HG03135 (cell line): Measurements from ENCODE around the gene GOLPH3.
A peak's percentile ranks its signal among the peaks of the same experiment; 100 is the strongest.
"Not testable (repeated sequence)": the region's sequence is repeated elsewhere in the genome, so short reads cannot be mapped to it uniquely, and the experiment has no call there.

Experiments
- ATAC-seq: cut with Tn5 transposase; IDR thresholded peaks from one replicate; pipeline ENCODE4 v1.9.1; 2021; ENCODE audit warnings: mild to moderate bottlenecking, moderate library complexity; ENCODE audit not compliant: unreplicated experiment

The GOLPH3 gene

DNA sequence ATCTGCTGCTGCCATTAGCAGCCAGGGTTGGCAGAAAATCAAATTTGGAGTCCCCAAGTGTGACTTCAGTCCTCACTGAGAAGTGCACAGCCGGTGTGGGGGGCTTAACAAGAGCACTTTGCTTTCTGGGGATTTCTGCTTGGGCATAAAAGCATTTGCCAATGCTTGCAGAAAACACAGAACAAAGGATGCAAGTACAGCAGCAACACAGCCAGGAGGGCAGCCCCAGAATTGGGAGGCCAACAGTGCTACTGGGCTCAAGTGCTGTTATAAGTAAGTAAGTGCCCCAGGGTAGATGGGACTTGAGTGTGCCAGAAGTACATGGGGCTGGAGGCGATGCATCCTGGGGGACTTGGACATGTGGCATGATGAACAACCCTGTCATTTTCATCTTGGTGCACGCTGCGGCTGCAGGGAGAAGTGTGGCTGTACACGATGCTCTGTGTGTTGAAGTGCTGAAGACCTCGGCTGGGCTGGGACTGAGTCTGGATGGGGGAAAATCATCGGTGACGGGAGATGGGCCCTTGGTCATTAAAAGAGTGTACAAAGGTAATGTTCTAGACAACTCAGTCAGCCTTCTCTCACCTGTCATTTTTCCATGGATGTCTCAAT lies 73.3 kb downstream of the GOLPH3 start:
- ATAC-seq, result no peak

- no peak for ATAC-seq
Observed at GRCh38 chr5:32100230-32100629, 73.9 kb downstream of the GOLPH3 start.

DNA sequence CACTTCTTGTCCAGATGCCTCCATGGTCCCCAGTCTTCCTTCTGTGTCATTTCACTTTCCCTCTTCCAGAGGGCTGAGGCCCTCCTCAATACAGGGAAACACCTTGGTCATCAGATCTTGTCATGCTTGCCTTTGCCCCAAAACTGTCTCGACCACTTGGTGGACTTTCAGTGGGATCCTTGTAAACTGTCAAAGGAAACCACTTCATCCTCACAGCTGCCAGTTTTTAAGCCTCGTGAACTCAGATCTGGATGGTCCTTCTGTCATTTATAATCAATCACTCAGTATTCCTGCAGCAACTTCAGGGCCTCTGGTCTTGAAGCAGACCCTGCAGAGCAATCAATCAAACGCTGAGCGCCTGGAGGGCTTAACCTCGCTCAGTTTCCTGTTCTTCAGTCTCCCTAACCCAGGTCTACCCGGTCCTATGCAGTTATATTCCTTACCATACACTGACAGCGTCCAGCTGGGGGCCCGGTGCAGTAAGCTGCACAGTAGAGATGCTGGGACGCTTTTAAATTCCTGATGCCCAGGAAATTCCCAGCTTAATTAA lies 74.6 kb downstream of the GOLPH3 start:
- ATAC-seq, result no peak

DNA sequence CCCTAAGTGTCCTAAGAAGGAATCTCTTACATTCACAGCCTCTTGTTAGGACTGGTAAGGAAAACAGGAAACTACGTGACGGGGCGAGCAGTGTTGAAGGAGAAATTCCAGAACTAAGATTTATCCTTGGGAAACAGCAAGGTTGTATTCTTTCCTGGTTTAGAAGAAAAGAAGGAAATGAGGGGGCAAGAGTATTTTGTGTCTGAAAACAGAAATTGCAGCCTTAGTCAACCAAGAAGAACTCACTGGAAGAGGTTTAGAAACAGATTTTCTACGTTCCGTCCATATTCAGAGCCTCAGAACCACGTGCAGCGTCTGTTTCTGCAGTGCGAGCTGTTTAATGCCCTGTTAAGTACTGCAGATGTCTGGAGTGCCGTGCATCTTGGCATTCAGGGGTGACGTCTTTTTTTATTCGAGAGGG lies 75.2 kb downstream of the GOLPH3 start:
- no peak for ATAC-seq

DNA sequence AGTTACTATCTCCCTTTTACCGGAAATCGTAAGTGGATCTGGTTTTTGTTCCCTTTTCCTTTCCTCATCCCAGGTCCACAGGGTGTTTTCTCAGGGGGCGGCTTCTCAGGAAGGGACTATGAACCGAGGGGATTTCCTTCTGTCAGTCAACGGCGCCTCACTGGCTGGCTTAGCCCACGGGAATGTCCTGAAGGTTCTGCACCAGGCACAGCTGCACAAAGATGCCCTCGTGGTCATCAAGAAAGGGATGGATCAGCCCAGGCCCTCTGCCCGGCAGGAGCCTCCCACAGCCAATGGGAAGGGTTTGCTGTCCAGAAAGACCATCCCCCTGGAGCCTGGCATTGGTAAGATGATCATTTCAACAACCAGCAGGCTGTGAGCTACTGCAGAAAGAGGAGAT lies 75.8 kb downstream of the GOLPH3 start:
- no peak for ATAC-seq

- no peak for ATAC-seq
Observed at GRCh38 chr5:32096891-32097595, 77.1 kb downstream of the GOLPH3 start.

DNA sequence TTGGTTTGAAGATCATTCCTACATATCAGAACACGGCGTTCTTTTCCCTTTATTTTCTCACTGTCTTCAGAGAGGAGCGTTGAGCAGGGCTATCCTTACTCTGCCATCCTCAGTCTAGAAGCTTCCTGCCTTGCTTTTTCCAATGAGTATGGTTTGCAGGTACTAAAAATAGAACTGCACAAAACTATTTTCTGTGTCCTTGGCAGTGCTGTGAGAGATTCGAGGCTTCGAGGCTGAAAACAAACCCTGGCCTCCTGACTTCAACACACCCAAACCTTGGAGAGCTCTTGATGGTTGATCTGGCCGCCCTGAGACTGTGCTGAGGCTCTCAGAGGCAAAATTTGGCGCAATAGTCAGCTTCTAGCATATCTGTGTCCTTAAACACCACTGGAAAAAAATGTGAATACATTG lies 78.9 kb downstream of the GOLPH3 start:
- ATAC-seq, result no peak

DNA sequence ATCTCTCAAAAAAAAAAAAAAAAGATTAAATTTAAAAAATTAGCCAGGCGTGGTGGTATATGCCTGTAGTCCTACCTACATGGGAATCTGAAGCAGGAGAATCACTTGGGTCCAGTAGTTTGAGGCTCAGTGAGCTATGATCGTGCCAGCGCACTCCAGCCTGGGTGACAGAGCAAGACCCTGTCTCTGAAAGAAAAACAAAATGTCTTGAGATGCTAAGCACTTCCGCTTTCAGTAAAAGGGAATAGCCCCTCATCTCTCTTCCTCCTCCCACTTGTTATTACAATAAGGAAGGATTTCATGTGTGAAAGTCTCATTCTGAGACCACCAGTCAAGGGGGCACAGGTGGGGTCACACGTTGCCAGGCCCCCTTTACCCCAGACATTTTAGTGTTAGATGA lies 79.4 kb downstream of the GOLPH3 start:
- no peak for ATAC-seq

DNA sequence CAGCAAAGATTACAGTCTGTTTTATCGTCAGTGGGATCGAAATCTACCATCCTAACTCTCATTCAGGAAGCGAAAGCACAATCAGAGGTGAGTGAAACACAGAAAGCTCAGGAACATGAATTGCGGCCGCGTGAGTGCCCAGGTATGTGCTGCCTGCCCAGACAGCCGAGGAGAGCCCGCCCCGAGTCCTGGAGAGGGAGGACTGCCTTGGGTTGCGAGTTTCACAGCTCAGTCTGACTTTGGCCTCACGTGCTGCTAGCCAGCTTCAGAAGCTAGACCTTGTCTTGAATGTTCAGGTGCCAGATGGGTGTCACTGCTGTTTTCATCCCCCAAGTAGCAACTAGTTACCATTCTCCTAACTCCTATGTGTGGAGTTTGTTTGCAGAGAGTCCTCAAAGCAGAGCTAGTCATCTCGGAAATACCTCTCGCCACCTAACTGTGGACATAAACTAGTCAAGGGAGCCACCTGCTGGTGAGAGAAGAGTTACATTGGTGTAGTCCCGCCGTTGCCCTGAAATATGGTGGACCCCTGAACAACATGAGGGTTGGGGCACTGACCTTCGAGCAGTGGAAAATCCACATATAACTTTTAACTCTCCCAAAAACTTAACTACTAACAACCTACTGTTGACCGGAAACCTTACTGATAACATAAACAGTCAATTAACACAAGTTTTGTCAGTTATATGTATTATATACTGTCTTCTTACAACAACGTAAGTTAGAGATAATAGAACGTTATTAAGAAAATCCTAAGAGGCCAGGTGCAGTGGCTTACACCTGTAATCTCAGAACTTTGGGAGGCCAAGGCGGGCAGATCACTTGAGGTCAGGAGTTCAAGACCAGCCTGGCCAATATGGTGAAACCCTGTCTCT lies 80.9 kb downstream of the GOLPH3 start:
- peak; percentile 92 for ATAC-seq

GRCh38 chr5:32090755-32091128 lies 83.4 kb downstream of the GOLPH3 start:
- ATAC-seq, result no peak

DNA sequence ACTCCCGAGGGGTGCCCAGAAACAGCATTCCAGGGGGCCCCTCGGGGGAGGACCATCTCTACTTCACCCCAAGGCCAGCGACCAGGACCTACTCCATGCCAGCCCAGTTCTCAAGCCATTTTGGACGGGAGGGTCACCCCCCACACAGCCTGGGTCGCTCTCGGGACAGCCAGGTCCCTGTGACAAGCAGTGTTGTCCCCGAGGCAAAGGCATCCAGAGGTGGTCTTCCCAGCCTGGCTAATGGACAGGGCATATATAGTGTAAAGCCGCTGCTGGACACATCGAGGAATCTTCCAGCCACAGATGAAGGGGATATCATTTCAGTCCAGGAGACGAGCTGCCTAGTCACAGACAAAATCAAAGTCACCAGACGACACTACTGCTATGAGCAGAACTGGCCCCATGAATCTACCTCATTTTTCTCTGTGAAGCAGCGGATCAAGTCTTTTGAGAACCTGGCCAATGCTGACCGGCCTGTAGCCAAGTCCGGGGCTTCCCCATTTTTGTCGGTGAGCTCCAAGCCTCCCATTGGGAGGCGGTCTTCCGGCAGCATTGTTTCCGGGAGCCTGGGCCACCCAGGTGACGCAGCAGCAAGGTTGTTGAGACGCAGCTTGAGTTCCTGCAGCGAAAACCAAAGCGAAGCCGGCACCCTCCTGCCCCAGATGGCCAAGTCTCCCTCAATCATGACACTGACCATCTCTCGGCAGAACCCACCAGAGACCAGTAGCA lies 83.9 kb downstream of the GOLPH3 start:
- ATAC-seq, result no peak

GRCh38 chr5:32089146-32090000 lies 84.7 kb downstream of the GOLPH3 start:
- ATAC-seq, result no peak

DNA sequence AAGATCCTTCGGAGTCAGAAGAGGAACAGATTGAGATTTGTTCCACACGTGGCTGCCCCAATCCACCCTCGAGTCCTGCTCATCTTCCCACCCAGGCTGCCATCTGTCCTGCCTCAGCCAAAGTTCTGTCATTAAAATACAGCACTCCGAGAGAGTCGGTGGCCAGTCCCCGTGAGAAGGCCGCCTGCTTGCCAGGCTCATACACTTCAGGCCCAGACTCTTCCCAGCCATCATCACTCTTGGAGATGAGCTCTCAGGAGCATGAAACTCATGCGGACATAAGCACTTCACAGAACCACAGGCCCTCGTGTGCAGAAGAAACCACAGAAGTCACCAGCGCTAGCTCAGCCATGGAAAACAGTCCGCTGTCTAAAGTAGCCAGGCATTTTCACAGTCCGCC lies 85.9 kb downstream of the GOLPH3 start:
- no peak for ATAC-seq

DNA sequence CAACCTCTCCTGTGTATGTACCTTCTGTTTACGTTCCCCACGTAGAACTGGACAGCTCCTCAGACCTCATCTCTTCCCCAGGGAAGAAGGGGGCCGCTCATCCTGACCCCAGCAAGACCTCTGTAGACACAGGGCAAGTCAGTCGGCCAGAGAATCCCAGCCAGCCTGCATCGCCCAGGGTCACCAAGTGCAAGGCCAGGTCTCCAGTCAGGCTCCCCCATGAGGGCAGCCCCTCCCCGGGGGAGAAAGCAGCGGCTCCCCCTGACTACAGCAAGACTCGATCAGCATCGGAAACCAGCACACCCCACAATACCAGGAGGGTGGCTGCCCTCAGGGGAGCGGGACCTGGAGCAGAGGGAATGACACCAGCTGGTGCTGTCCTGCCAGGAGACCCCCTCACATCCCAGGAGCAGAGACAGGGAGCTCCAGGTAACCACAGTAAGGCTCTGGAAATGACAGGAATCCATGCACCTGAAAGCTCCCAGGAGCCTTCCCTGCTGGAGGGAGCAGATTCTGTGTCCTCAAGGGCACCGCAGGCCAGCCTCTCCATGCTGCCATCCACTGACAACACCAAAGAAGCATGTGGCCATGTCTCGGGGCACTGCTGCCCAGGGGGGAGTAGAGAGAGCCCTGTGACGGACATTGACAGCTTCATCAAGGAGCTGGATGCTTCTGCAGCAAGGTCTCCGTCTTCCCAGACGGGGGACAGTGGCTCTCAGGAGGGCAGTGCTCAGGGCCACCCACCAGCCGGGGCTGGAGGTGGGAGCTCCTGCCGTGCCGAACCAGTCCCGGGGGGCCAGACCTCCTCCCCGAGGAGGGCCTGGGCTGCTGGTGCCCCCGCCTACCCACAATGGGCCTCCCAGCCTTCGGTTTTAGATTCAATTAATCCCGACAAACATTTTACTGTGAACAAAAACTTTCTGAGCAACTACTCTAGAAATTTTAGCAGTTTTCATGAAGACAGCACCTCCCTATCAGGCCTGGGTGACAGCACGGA lies 86.7 kb downstream of the GOLPH3 start:
- ATAC-seq, result no peak

DNA sequence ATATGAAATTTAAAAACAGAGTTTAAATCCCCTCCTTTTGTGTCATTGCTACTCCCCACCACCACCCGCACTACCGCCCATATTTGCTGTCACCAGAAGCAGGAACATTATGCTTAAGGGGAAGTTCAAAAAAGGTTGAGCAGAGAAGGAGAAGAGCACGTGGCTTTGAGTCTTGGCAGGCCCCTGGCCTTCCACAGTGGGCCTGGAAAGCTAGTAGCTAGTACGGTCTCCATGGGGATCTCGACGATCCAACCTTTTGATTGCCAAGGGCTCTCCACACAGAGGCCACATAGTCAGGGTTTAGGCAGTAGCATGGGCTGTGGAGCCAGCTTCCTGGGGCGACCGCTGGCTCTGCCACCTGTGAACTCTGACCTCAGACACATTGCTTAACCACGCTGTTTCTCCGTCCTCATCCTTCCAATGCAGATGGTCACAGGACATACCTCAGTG lies 90.1 kb downstream of the GOLPH3 start:
- no peak for ATAC-seq

DNA sequence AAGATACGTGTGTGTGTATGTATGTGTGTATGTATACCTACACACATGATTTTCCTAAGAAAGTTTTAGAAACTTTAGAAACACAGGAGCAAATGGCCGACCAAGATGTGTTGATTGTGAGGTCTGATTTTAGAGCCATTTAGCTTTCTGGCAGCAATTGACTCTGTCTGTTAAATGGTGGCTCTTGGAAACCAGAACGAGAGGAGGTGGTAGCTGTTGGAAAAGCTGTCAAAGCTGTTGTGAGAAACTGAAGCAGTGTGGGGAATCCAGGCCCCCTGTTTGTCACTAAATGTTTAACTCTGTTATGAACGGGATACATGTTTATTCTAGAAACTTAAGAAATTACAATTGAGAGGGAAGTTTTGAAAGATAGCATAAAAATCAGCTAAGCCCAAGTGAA lies 91.4 kb downstream of the GOLPH3 start:
- ATAC-seq, result no peak

GRCh38 chr5:32080565-32080964 lies 93.6 kb downstream of the GOLPH3 start:
- not testable (repeated sequence) for ATAC-seq

DNA sequence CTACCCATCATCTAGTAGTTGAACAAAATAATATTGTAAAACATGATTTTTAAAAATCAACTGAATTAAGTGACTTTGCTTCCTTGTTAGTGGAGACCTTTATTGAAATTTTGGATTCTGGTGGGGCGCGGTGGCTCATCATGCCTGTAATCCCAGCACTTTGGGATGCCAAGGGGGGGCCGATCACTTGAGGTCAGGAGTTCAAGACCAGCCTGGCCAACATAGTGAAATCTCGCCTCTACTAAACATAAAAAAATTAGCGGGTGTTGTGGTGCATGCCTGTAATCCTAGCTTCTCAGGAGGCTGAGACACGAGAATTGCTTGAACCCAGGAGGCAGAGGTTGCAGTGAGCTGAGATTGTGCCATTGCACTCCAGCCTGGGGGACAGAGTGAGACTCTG lies 95.3 kb downstream of the GOLPH3 start:
- not testable (repeated sequence) for ATAC-seq
